Endothelial cell of umbilical vein (primary cell): Measurements from ENCODE around the gene NGFR. TPM values are rescaled to one million over a fixed set of nuclear protein-coding genes. Genes with fewer than 3 reads are reported as not detected.

Source experiments
- BruUV-seq: library from RNA; stranded (reverse); fragments of 400-500 nt; replicated peaks from 2 replicates; lab custom pipeline; 2021; lab: Mats Ljungman, UMichigan
- CTCF ChIA-PET: fragments of 300-600, 350-600 bp; sonication (Branson Sonifier 250); formaldehyde crosslinking; loops from one replicate; lab custom pipeline; 2021; ENCODE audit warnings: antibody characterized with exemption, inconsistent platforms; lab: Charles Lee
- POLR2A ChIA-PET: fragments of 300-600, 350-600 bp; sonication (Branson Sonifier 250); formaldehyde crosslinking; loops from one replicate; lab custom pipeline; 2021; ENCODE audit warnings: antibody characterized with exemption, inconsistent platforms; lab: Charles Lee
- DNase-seq: peaks from one replicate; pipeline ENCODE4 v3.0.0-alpha.2; 2011; ENCODE audit warnings: low read depth, low spot score
- FAIRE-seq: peaks from 2 replicates; lab custom pipeline; 2011; peaks lifted over from hg19 to GRCh38; lab: Jason Lieb, UNC
- H2AFZ ChIP-seq: 2 replicates; pipeline ENCODE4 v1.6.0; 2012; ENCODE audit warnings: low read depth, low read length, control low read depth, inconsistent platforms
- H3K27ac ChIP-seq: 2 replicates; pipeline ENCODE4 v1.5.1; 2011; ENCODE audit warnings: low read depth, mild to moderate bottlenecking, control low read depth, low read length, moderate library complexity; ENCODE audit not compliant: insufficient read depth
- H3K27me3 ChIP-seq, 2 experiments: 2 replicates each; pipeline versions ENCODE4 v1.6.0 to v1.6.1; 2011; ENCODE audit warnings: low read length in 2 of 2, mixed read lengths in 1 of 2; ENCODE audit not compliant: control insufficient read depth in 2 of 2, insufficient read depth in 2 of 2
- H3K36me3 ChIP-seq, 2 experiments: 2 replicates in 1 of 2; 3 replicates in 1 of 2; pipeline ENCODE4 v1.5.1; 2011; ENCODE audit warnings: low read length in 2 of 2, mild to moderate bottlenecking in 1 of 2, moderate library complexity in 1 of 2; ENCODE audit not compliant: control insufficient read depth in 2 of 2, insufficient read depth in 2 of 2; ENCODE audit errors: extremely low read depth in 1 of 2
- H3K4me1 ChIP-seq: 3 replicates; pipeline ENCODE4 v1.5.1; 2011; ENCODE audit warnings: mild to moderate bottlenecking, low read length; ENCODE audit not compliant: control insufficient read depth, insufficient read depth; ENCODE audit errors: extremely low read depth
- H3K4me2 ChIP-seq: 2 replicates; pipeline ENCODE4 v1.6.1; 2011; ENCODE audit warnings: low read length, control low read depth, mixed read lengths; ENCODE audit not compliant: insufficient read depth
- H3K4me3 ChIP-seq, 3 experiments: fragments of 200-600 bp in 1 of 3; sonication (generic), shearing (Covaris generic) in 1 of 3; replicated peaks in 1 of 3; 2 replicates each; pipeline ENCODE4 v1.5.1; 2011 to 2016; ENCODE audit warnings: control low read depth in 3 of 3, low read length in 3 of 3, mild to moderate bottlenecking in 2 of 3, inconsistent platforms in 1 of 3, low read depth in 1 of 3, moderate library complexity in 1 of 3; ENCODE audit not compliant: insufficient read depth in 1 of 3
- H3K79me2 ChIP-seq: 2 replicates; pipeline ENCODE4 v1.6.0; 2012; ENCODE audit warnings: low read length, inconsistent platforms; ENCODE audit not compliant: control insufficient read depth, insufficient read depth
- H3K9ac ChIP-seq: replicated peaks from 2 replicates; pipeline ENCODE3; 2011; ENCODE audit warnings: low read length, control low read depth; ENCODE audit not compliant: insufficient read depth; ENCODE audit errors: extremely low read depth
- H3K9me1 ChIP-seq: replicated peaks from 3 replicates; pipeline ENCODE4 v1.6.0; 2011; ENCODE audit warnings: mild to moderate bottlenecking, low read length; ENCODE audit not compliant: control insufficient read depth, insufficient read depth; ENCODE audit errors: extremely low read depth
- H3K9me3 ChIP-seq: replicated peaks from 2 replicates; pipeline ENCODE4 v1.5.1; 2012; ENCODE audit warnings: low read length, inconsistent platforms; ENCODE audit not compliant: control insufficient read depth, insufficient read depth
- H4K20me1 ChIP-seq: replicated peaks from 2 replicates; pipeline ENCODE3; 2011; ENCODE audit warnings: mild to moderate bottlenecking, low read length; ENCODE audit not compliant: control insufficient read depth, insufficient read depth; ENCODE audit errors: extremely low read depth
- EZH2 ChIP-seq: IDR thresholded peaks from 2 replicates; pipeline ENCODE4 v1.6.1; 2012; ENCODE audit warnings: borderline replicate concordance, low read depth, mild to moderate bottlenecking, moderate library complexity, low read length, inconsistent platforms; ENCODE audit not compliant: severe bottlenecking
- FOS ChIP-seq: IDR thresholded peaks from 2 replicates; pipeline ENCODE4 v1.6.1; 2011; ENCODE audit warnings: mild to moderate bottlenecking, low read length, moderate library complexity, borderline replicate concordance; ENCODE audit not compliant: insufficient read depth
- GATA2 ChIP-seq: IDR thresholded peaks from 2 replicates; pipeline ENCODE4 v1.7.0; 2011; ENCODE audit warnings: low read depth, mild to moderate bottlenecking, moderate library complexity, mixed read lengths, low read length; ENCODE audit not compliant: insufficient read length, insufficient read depth
- JUN ChIP-seq: IDR thresholded peaks from 2 replicates; pipeline ENCODE4 v1.6.1; 2011; ENCODE audit warnings: borderline replicate concordance, low read depth; ENCODE audit not compliant: insufficient read length, insufficient read depth
- MAX ChIP-seq: IDR thresholded peaks from 2 replicates; pipeline ENCODE4 v1.6.1; 2011; ENCODE audit not compliant: insufficient read depth, insufficient read length
- MYC ChIP-seq: IDR thresholded peaks from one replicate; pipeline ENCODE4 v1.6.1; 2011; ENCODE audit warnings: mild to moderate bottlenecking, low read depth, low read length
- POLR2A ChIP-seq: IDR thresholded peaks from 2 replicates; pipeline ENCODE4 v1.6.1; 2012; ENCODE audit warnings: low read depth, mild to moderate bottlenecking, control low read depth, low read length
- POLR2AphosphoS5 ChIP-seq: IDR thresholded peaks from 2 replicates; pipeline ENCODE4 v1.6.1; 2012; ENCODE audit warnings: low read depth, mild to moderate bottlenecking, control low read depth, low read length, moderate library complexity; ENCODE audit not compliant: insufficient read depth
- dilution Hi-C: fragments of 300-500 bp; cut with MboI; formaldehyde crosslinking; loops from one replicate; pipeline ENCODE4 v1.15.0; 2019; ENCODE audit warnings: low sequenced_read_pairs; ENCODE audit not compliant: extremely low pct_ligation_motif_present
- intact Hi-C: fragments of 100-400 bp; cut with micrococcal nuclease; formaldehyde crosslinking; loops from one replicate; pipeline ENCODE4 v1.10.0; 2022
- polyA plus RNA-seq, 4 experiments: library from polyadenylated mRNA; depleted of rRNA in 3 of 4; stranded (reverse) in 3 of 4; unstranded in 1 of 4; fragments of >200 nt; gene quantifications; 2 replicates each; pipeline versions ENCODE4 v1.2.1 to v1.2.3, GENCODE V29; 2011 to 2012; ENCODE audit warnings: missing spikeins in 1 of 4
- total RNA-seq: library from RNA; stranded (reverse); gene quantifications from 2 replicates; pipeline ENCODE4 v1.2.3, GENCODE V29; 2021
- TF ChIP-seq, protein P1 (sequence below), 2 donors: IDR thresholded peaks; 1 replicate in 1 of 2; 2 replicates in 1 of 2; pipeline ENCODE4 v1.5.1; 2011; ENCODE audit warnings: low read length in 2 of 2, mild to moderate bottlenecking in 2 of 2, moderate library complexity in 2 of 2, control low read depth in 1 of 2, inconsistent platforms in 1 of 2, low read depth in 1 of 2; ENCODE audit not compliant: insufficient read depth in 1 of 2; ENCODE audit errors: extremely low read depth in 1 of 2

Gene NGFR
- total and polyA plus RNA-seq, 2 donors (not counting 3 experiments of a cell fraction or from before 2014, with no cell fraction given) = not detected

DNA sequence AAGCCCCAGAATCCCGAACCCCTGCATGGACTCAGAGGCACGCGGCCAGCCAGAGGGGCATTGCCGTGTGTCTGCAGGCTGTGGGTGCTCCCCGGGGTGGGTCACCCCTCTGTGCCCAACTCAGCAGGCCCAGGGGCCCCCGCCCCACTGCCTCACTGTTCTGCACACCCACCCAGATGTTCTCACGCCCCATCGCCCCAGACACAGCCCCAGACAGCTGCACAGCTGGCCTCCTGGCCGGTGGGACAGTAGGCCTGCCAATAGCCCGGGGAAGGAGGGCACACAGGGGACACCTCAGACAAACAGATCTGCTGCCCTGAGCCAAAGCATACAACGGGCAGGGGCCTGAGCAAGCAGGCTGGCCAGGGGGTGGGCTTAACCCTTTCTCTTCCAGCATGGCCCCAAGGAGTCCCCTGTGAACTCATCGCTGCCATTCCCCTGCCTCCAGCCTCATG, 53.0 kb downstream of the NGFR start:
- Histone ChIP-seq H3K9me1 (no peaks in the 10 kb centered on the region), H3K4me2 (no peak overlapping the region), H3K79me2 (no peaks in the 10 kb centered on the region), H3K36me3 (no peaks in the 10 kb centered on the region), H2AFZ (no peak overlapping the region), H3K27ac (no peak overlapping the region), H3K9me3 (no peaks in the 10 kb centered on the region), H3K4me3 (no peak overlapping the region), H4K20me1 (no peaks in the 10 kb centered on the region), H3K9ac (no peak overlapping the region), H3K27me3 (peaks cover 0 to 3% of the 10 kb centered on the region in 2 experiments), H3K4me1 (no peaks in the 10 kb centered on the region)
- dilution Hi-C loops = no loop called here
- BruUV-seq = no TSS peak
- FAIRE-seq (no peak), DNase-seq (no peak)
- intact Hi-C loops = loop anchor here (1.0 to 2.0 kb wide), 2 partner anchors 113 to 233 kb away; no protein-coding TSS in a partner anchor
- POLR2A ChIA-PET = no interaction called here
- CTCF ChIA-PET = interaction anchor here (1.3 kb wide), 1 partner anchor 113 kb away, joined by 5 read pairs; no protein-coding TSS in a partner anchor
- TF ChIP-seq EZH2 (no peak), MAX (no peak), POLR2AphosphoS5 (no peak), FOS (no peak), POLR2A (no peak), MYC (no peak), GATA2 (no peak), JUN (no peak)
- TF ChIP-seq, protein P1, sequence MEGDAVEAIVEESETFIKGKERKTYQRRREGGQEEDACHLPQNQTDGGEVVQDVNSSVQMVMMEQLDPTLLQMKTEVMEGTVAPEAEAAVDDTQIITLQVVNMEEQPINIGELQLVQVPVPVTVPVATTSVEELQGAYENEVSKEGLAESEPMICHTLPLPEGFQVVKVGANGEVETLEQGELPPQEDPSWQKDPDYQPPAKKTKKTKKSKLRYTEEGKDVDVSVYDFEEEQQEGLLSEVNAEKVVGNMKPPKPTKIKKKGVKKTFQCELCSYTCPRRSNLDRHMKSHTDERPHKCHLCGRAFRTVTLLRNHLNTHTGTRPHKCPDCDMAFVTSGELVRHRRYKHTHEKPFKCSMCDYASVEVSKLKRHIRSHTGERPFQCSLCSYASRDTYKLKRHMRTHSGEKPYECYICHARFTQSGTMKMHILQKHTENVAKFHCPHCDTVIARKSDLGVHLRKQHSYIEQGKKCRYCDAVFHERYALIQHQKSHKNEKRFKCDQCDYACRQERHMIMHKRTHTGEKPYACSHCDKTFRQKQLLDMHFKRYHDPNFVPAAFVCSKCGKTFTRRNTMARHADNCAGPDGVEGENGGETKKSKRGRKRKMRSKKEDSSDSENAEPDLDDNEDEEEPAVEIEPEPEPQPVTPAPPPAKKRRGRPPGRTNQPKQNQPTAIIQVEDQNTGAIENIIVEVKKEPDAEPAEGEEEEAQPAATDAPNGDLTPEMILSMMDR (IDR thresholded peaks at IDR 0.05; ENCODE audit: extremely low read depth in 1 of 2, insufficient read depth in 1 of 2, low read depth in 1 of 2, low read length in 2 of 2) = no peak
